Prostate gland (tissue), 2 donors: ENCODE measurements around the gene USP17L5. TPM values are rescaled to one million over a fixed set of nuclear protein-coding genes. Genes with fewer than 3 reads are reported as not detected.
A peak's percentile ranks its signal among the peaks of the same experiment; 100 is the strongest.
"Not testable (repeated sequence)": the region's sequence is repeated elsewhere in the genome, so short reads cannot be mapped to it uniquely, and the experiment has no call there.

Source experiments
- DNase-seq: peaks from one replicate; pipeline ENCODE4 v3.0.0-alpha.2; 2019; ENCODE audit warnings: low spot score
- H3K27ac ChIP-seq, 2 donors: fragments of 200-600 bp; sonication (generic); 2 replicates each; pipeline ENCODE4 v1.5.1; 2017 to 2019
- H3K27me3 ChIP-seq: fragments of 200-600 bp; sonication (generic); replicated peaks from 2 replicates; pipeline ENCODE4 v1.5.1; 2019; ENCODE audit not compliant: insufficient read depth
- H3K36me3 ChIP-seq, 2 donors: fragments of 200-600 bp; sonication (generic); 1 replicate in 1 of 2; 2 replicates in 1 of 2; pipeline versions ENCODE4 v1.5.1 to v1.8.1; 2017 to 2019
- H3K4me1 ChIP-seq: fragments of 200-600 bp; sonication (generic); replicated peaks from 2 replicates; pipeline ENCODE4 v1.5.1; 2019
- H3K4me3 ChIP-seq, 2 donors: fragments of 200-600 bp; sonication (generic); 2 replicates each; pipeline ENCODE4 v1.5.1; 2017 to 2019
- H3K9me3 ChIP-seq: fragments of 200-600 bp; sonication (generic); 2 replicates; pipeline ENCODE4 v1.5.1; 2017
- CTCF ChIP-seq, 4 experiments: fragments of 200-600 bp in 2 of 4; fragments of 450-650 bp in 2 of 4; sonication (generic) in 2 of 4; IDR thresholded peaks; 1 replicate in 3 of 4; 2 replicates in 1 of 4; pipeline ENCODE4 v1.5.1; 2016 to 2019; ENCODE audit warnings: antibody characterized with exemption in 4 of 4, mild to moderate bottlenecking in 2 of 4, moderate library complexity in 2 of 4
- POLR2A ChIP-seq: fragments of 450-650 bp; IDR thresholded peaks from one replicate; pipeline ENCODE4 v1.6.1; 2016; ENCODE audit warnings: antibody characterized with exemption, mild to moderate bottlenecking
- POLR2AphosphoS5 ChIP-seq: sonication (generic); formaldehyde crosslinking; IDR thresholded peaks from one replicate; pipeline ENCODE4 v1.6.1; 2017; ENCODE audit warnings: antibody characterized with exemption
- WGBS: methylation state at CpG from one replicate; pipeline ENCODE4 v1.1.5; 2018; 5-methylcytosine and 5-hydroxymethylcytosine counted together
- intact Hi-C: fragments of 100-400 bp; cut with DNase I; formaldehyde crosslinking; loops from one replicate; pipeline ENCODE4 v1.14.2; 2022
- total RNA-seq, 2 donors: library from RNA; depleted of rRNA; stranded (reverse); fragments of >200 nt; gene quantifications; one replicate each; pipeline ENCODE4 v1.1.0, GENCODE V29; 2016

Gene USP17L5
- total RNA-seq, 2 donors from 2014 or later: not detected

- whole genome bisulfite sequencing: 28% methylated on average over 32 of the region's 36 CpGs
- peak in 3 of 4 experiments; percentile 54 to 61 (median 57) for TF ChIP-seq CTCF (IDR thresholded peaks at IDR 0.05)
- intact Hi-C loops, H3K27me3 ChIP-seq, H3K4me1 ChIP-seq, H3K27ac ChIP-seq, H3K9me3 ChIP-seq, H3K36me3 ChIP-seq: not testable (repeated sequence)
- peak; percentile 28 for DNase-seq
- H3K4me3 ChIP-seq: peak overlapping the region; percentile 35 to 38
Measured at GRCh38 chr4:9381012-9381534, 41.9 kb downstream of the USP17L5 start.

- Histone ChIP-seq H3K27ac (no peak overlapping the region), H3K4me1 (no peaks in the 10 kb centered on the region), H3K4me3 (no peak overlapping the region), H3K36me3 (no peaks in the 10 kb centered on the region), H3K27me3 (no peaks in the 10 kb centered on the region), H3K9me3 (no peaks in the 10 kb centered on the region)
- TF ChIP-seq POLR2AphosphoS5 (no peak), POLR2A (no peak), CTCF (IDR thresholded peaks at IDR 0.05) (no peak)
- DNase-seq: no peak
- 68% methylated on average over 1 of the region's 1 CpG for WGBS
- intact Hi-C loops: no loop called here
Measured at GRCh38 chr4:9384126-9384525, 44.9 kb downstream of the USP17L5 start.

GRCh38 chr4:9389001-9389400 lies 49.8 kb downstream of the USP17L5 start:
- DNase-seq, H3K27me3 ChIP-seq, H3K36me3 ChIP-seq, H3K4me3 ChIP-seq, H3K9me3 ChIP-seq, H3K4me1 ChIP-seq, intact Hi-C loops, H3K27ac ChIP-seq: not testable (repeated sequence)
- 25% methylated on average over 2 of the region's 2 CpGs for WGBS

Other genes starting within 250 kb of the USP17L5 start
- gene FAM90A26, start 169.0 kb upstream of the USP17L5 start, total RNA-seq: not detected
- gene USP17L10, start 128.7 kb upstream of the USP17L5 start, total RNA-seq: not detected
- gene USP17L11, start 124.0 kb upstream of the USP17L5 start, total RNA-seq: not detected
- not detected for gene USP17L12, start 119.3 kb upstream of the USP17L5 start, total RNA-seq
- gene USP17L13, start 114.5 kb upstream of the USP17L5 start, total RNA-seq: not detected
- not detected for gene USP17L15, start 105.0 kb upstream of the USP17L5 start, total RNA-seq
- gene USP17L17, start 95.5 kb upstream of the USP17L5 start, total RNA-seq: not detected
- not detected for gene USP17L18, start 90.8 kb upstream of the USP17L5 start, total RNA-seq
- not detected for gene USP17L19, start 86.0 kb upstream of the USP17L5 start, total RNA-seq
- gene USP17L20, start 81.3 kb upstream of the USP17L5 start, total RNA-seq: not detected
- not detected for gene USP17L21, start 76.5 kb upstream of the USP17L5 start, total RNA-seq
- not detected for gene USP17L22, start 71.8 kb upstream of the USP17L5 start, total RNA-seq
- not detected for gene USP17L24, start 14.2 kb upstream of the USP17L5 start, total RNA-seq
- not detected for gene USP17L25, start 9.5 kb upstream of the USP17L5 start, total RNA-seq
- not detected for gene USP17L26, start 4.7 kb upstream of the USP17L5 start, total RNA-seq
- gene USP17L27, start 4.7 kb downstream of the USP17L5 start, total RNA-seq: not detected
- not detected for gene USP17L28, start 9.5 kb downstream of the USP17L5 start, total RNA-seq
- not detected for gene USP17L29, start 14.2 kb downstream of the USP17L5 start, total RNA-seq
- gene USP17L30, start 23.7 kb downstream of the USP17L5 start, total RNA-seq: not detected
- not detected for gene DEFB131A, start 105.0 kb downstream of the USP17L5 start, total RNA-seq